A673 (cell line): ENCODE measurements around the gene GRIK1. TPM values are rescaled to one million over a fixed set of nuclear protein-coding genes. Genes with fewer than 3 reads are reported as not detected.

Source experiments
- BruUV-seq: library from RNA; stranded (reverse); fragments of 400-500 nt; replicated peaks from 2 replicates; lab custom pipeline; 2021; lab: Mats Ljungman, UMichigan
- CTCF ChIA-PET: fragments of 300-600 bp; sonication (Branson Sonifier 250); formaldehyde crosslinking; loops from one replicate; lab custom pipeline; 2022; ENCODE audit warnings: antibody characterized with exemption; lab: Charles Lee
- POLR2A ChIA-PET: fragments of 300-600 bp; sonication (Branson Sonifier 250); formaldehyde crosslinking; loops from one replicate; lab custom pipeline; 2022; ENCODE audit warnings: antibody characterized with exemption; ENCODE audit not compliant: low non-redundant PET; lab: Charles Lee
- DNase-seq: peaks from one replicate; pipeline ENCODE4 v3.0.0-alpha.2; 2015; ENCODE audit warnings: low spot score
- H3K27ac ChIP-seq: fragments of 200-600 bp; sonication (generic); 2 replicates; pipeline ENCODE4 v1.5.1; 2016; ENCODE audit warnings: mixed run types, low read depth, mild to moderate bottlenecking, mixed read lengths, antibody characterized with exemption, low read length; ENCODE audit not compliant: poor library complexity, severe bottlenecking
- H3K27me3 ChIP-seq: fragments of 200-600 bp; sonication (generic); replicated peaks from 2 replicates; pipeline ENCODE4 v1.6.1; 2017; ENCODE audit warnings: mixed run types, low read depth, mild to moderate bottlenecking, mixed read lengths, antibody characterized with exemption, low read length; ENCODE audit not compliant: insufficient read depth, poor library complexity
- H3K36me3 ChIP-seq: fragments of 200-600 bp; sonication (generic); 2 replicates; pipeline ENCODE4 v1.6.1; 2016; ENCODE audit warnings: mixed run types, mild to moderate bottlenecking, mixed read lengths, antibody characterized with exemption, low read length; ENCODE audit not compliant: insufficient read depth, poor library complexity, severe bottlenecking
- H3K4me1 ChIP-seq: fragments of 200-600 bp; sonication (generic); 2 replicates; pipeline ENCODE4 v1.6.1; 2017; ENCODE audit warnings: mixed run types, mild to moderate bottlenecking, mixed read lengths, antibody characterized with exemption, low read length; ENCODE audit not compliant: insufficient read depth, poor library complexity, severe bottlenecking
- H3K4me3 ChIP-seq: fragments of 200-600 bp; sonication (generic); 2 replicates; pipeline ENCODE4 v1.5.1; 2016; ENCODE audit warnings: low read depth, mixed run types, mild to moderate bottlenecking, mixed read lengths, low read length; ENCODE audit not compliant: poor library complexity, severe bottlenecking
- H3K9me3 ChIP-seq: fragments of 200-600 bp; sonication (generic); 2 replicates; pipeline ENCODE4 v1.6.1; 2016; ENCODE audit warnings: mixed run types, low read depth, mild to moderate bottlenecking, mixed read lengths, antibody characterized with exemption, low read length; ENCODE audit not compliant: poor library complexity, severe bottlenecking
- EZH2 ChIP-seq: fragments of 200-600 bp; sonication (generic); IDR thresholded peaks from 2 replicates; pipeline ENCODE4 v1.6.1; 2017; ENCODE audit warnings: borderline replicate concordance, low read depth, mild to moderate bottlenecking, mixed read lengths, antibody characterized with exemption, low read length; ENCODE audit not compliant: poor library complexity, severe bottlenecking
- intact Hi-C: fragments of 100-400 bp; cut with micrococcal nuclease; formaldehyde crosslinking; loops from one replicate; pipeline ENCODE4 v1.10.0; 2022; ENCODE audit not compliant: unreplicated experiment
- total RNA-seq: library from RNA; stranded (reverse); gene quantifications from 2 replicates; pipeline ENCODE4 v1.2.3, GENCODE V29; 2021
- TF ChIP-seq, protein P1 (sequence below): fragments of 300-800, 200-600 bp; sonication (generic); conservative IDR thresholded peaks from 2 replicates; pipeline ENCODE4 v1.5.1; 2017; ENCODE audit warnings: low read depth, mild to moderate bottlenecking, antibody characterized with exemption, low read length, moderate library complexity, mixed read lengths

The GRIK1 gene
- total RNA-seq, 1 experiment from 2014 or later: 0.67 TPM

DNA sequence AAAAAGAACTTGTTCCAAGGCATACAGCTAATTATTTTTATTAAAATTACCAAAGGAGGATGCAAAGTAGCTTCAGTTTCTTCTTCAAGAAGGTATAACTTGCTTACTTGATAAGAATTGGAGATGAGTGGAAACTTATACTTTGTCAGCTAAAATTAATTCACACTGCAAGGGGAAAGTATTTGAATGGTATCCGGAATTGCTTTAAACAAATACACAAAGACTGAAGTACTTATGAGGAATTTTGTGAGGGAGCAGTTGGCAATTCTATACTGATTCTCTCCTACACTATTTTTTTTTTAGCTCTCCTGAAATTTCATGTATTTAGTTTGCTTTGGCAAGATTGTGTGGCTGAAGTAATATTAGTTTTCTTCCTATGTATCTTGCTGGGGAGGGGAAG is 39.2 kb upstream of the GRIK1 start:
- H3K4me1 ChIP-seq: no peaks in the 10 kb centered on the region
- no peak overlapping the region for H3K4me3 ChIP-seq
- no peaks in the 10 kb centered on the region for H3K9me3 ChIP-seq
- no peaks in the 10 kb centered on the region for H3K27me3 ChIP-seq
- intact Hi-C loops: no loop called here
- no peak for DNase-seq
- TF ChIP-seq EZH2: no peak
- TF ChIP-seq, protein P1, sequence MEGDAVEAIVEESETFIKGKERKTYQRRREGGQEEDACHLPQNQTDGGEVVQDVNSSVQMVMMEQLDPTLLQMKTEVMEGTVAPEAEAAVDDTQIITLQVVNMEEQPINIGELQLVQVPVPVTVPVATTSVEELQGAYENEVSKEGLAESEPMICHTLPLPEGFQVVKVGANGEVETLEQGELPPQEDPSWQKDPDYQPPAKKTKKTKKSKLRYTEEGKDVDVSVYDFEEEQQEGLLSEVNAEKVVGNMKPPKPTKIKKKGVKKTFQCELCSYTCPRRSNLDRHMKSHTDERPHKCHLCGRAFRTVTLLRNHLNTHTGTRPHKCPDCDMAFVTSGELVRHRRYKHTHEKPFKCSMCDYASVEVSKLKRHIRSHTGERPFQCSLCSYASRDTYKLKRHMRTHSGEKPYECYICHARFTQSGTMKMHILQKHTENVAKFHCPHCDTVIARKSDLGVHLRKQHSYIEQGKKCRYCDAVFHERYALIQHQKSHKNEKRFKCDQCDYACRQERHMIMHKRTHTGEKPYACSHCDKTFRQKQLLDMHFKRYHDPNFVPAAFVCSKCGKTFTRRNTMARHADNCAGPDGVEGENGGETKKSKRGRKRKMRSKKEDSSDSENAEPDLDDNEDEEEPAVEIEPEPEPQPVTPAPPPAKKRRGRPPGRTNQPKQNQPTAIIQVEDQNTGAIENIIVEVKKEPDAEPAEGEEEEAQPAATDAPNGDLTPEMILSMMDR: no peak
- BruUV-seq: no TSS peak
- ChIA-PET POLR2A (interaction anchor here (0.5 kb wide), 1 partner anchor 368 kb away, joined by 5 read pairs; no protein-coding TSS in a partner anchor), CTCF (no interaction called here)
- H3K27ac ChIP-seq: no peak overlapping the region
- H3K36me3 ChIP-seq: no peaks in the 10 kb centered on the region

DNA sequence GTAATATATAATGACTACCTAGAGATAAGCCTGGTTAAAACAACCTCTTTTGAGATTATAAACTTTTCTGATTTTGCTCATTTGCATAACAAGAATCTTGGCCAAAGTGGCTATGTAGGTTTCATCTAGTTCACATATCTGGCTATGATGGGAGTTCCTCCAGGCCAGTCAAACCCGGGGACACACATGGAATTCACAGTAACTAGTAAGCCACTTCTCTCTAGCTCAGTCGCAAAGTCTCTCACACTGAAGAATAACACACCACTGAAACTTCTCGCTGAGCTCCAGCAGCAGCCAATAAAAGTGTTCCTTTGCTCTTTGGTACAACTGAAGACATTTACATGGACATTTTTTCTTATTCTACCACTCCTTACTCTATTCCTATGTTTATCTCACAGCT is 36.0 kb upstream of the GRIK1 start:
- intact Hi-C loops: no loop called here
- BruUV-seq: no TSS peak
- DNase-seq: no peak
- no peak overlapping the region for H3K27ac ChIP-seq
- CTCF ChIA-PET: no interaction called here
- H3K4me1 ChIP-seq: no peaks in the 10 kb centered on the region
- no peaks in the 10 kb centered on the region for H3K9me3 ChIP-seq
- no peaks in the 10 kb centered on the region for H3K36me3 ChIP-seq
- POLR2A ChIA-PET: no interaction called here
- TF ChIP-seq, protein P1: no peak
- no peak for TF ChIP-seq EZH2
- no peaks in the 10 kb centered on the region for H3K27me3 ChIP-seq
- H3K4me3 ChIP-seq: no peak overlapping the region

DNA sequence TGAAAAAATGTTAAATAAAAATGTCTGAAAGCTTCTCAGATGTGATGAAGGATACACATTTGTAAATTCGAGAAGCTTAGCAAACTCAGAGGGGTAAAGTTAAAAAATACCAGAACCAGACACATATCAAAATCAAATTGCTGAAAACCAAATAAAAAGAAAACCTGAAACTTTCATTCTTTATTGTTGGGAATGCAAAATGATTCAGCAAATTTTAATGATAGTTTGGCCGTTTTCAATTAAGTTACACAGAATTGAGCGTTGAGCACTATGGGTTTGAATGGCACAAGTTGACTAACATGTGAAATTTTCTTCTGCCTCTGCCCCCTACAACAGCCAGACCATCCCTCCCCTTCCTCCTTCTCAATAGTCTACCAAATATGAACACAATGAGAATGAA is 33.5 kb upstream of the GRIK1 start:
- CTCF ChIA-PET: no interaction called here
- no peak for TF ChIP-seq EZH2
- TF ChIP-seq, protein P1: no peak
- no peaks in the 10 kb centered on the region for H3K9me3 ChIP-seq
- H3K4me3 ChIP-seq: no peak overlapping the region
- no TSS peak for BruUV-seq
- intact Hi-C loops: no loop called here
- H3K36me3 ChIP-seq: no peaks in the 10 kb centered on the region
- POLR2A ChIA-PET: no interaction called here
- no peaks in the 10 kb centered on the region for H3K4me1 ChIP-seq
- DNase-seq: no peak
- H3K27ac ChIP-seq: no peak overlapping the region
- no peaks in the 10 kb centered on the region for H3K27me3 ChIP-seq
